Sigmoid colon (tissue), 4 donors: Measurements from ENCODE around the gene ALCAM.

ENCODE experiments used
- EP300 ChIP-seq, 4 donors: sonication (generic); formaldehyde crosslinking; IDR thresholded peaks; one replicate each; pipeline ENCODE4 v1.6.1; 2017; ENCODE audit warnings: antibody characterized with exemption in 4 of 4
- POLR2A ChIP-seq, 2 donors: fragments of 450-650 bp; IDR thresholded peaks; one replicate each; pipeline ENCODE4 v1.6.1; 2016; ENCODE audit warnings: antibody characterized with exemption in 2 of 2, mild to moderate bottlenecking in 2 of 2, moderate library complexity in 2 of 2
- POLR2AphosphoS5 ChIP-seq, 4 donors: sonication (generic); formaldehyde crosslinking; IDR thresholded peaks; one replicate each; pipeline ENCODE4 v1.6.1; 2017; ENCODE audit warnings: antibody characterized with exemption in 4 of 4
- TF ChIP-seq, protein P1 (sequence below), 4 experiments: fragments of 450-650 bp in 3 of 4; fragments of 200-600 bp in 1 of 4; IDR thresholded peaks; one replicate each; pipeline ENCODE4 v1.5.1; 2016 to 2019; ENCODE audit warnings: antibody characterized with exemption in 4 of 4, mild to moderate bottlenecking in 3 of 4, moderate library complexity in 2 of 4

DNA sequence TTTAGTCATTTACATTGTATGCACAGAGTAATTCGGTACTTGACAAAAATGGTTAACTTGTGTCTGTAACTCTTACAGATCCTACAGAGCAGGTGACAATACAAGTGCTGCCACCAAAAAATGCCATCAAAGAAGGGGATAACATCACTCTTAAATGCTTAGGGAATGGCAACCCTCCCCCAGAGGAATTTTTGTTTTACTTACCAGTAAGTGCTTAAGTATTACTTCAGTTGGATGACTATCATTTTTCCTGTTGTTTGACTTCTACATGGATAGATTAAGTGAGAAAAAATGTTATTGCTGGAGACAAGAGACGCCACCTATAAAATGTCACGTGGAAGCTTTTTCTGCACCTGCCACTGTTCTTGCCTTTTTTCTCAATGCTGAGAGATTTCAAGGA lies 173.2 kb downstream of the ALCAM start:
- TF ChIP-seq, protein P1, sequence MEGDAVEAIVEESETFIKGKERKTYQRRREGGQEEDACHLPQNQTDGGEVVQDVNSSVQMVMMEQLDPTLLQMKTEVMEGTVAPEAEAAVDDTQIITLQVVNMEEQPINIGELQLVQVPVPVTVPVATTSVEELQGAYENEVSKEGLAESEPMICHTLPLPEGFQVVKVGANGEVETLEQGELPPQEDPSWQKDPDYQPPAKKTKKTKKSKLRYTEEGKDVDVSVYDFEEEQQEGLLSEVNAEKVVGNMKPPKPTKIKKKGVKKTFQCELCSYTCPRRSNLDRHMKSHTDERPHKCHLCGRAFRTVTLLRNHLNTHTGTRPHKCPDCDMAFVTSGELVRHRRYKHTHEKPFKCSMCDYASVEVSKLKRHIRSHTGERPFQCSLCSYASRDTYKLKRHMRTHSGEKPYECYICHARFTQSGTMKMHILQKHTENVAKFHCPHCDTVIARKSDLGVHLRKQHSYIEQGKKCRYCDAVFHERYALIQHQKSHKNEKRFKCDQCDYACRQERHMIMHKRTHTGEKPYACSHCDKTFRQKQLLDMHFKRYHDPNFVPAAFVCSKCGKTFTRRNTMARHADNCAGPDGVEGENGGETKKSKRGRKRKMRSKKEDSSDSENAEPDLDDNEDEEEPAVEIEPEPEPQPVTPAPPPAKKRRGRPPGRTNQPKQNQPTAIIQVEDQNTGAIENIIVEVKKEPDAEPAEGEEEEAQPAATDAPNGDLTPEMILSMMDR (IDR thresholded peaks at IDR 0.05), result no peak
- TF ChIP-seq POLR2A (IDR thresholded peaks at IDR 0.05), result no peak
- TF ChIP-seq EP300 (IDR thresholded peaks at IDR 0.05), result no peak
- no peak for TF ChIP-seq POLR2AphosphoS5 (IDR thresholded peaks at IDR 0.05)
